Tibial nerve (tissue), 3 donors: Measurements from ENCODE around the gene STUM.

Experiments
- POLR2A ChIP-seq, 2 donors: fragments of 450-650 bp; IDR thresholded peaks; one replicate each; pipeline ENCODE4 v1.6.1; 2017; ENCODE audit warnings: antibody characterized with exemption in 2 of 2, mild to moderate bottlenecking in 2 of 2, moderate library complexity in 2 of 2
- TF ChIP-seq, protein P1 (sequence below), 5 experiments: fragments of 200-600 bp in 3 of 5; fragments of 450-650 bp in 2 of 5; sonication (generic) in 3 of 5; IDR thresholded peaks; one replicate each; pipeline ENCODE4 v1.5.1; 2016 to 2019; ENCODE audit warnings: antibody characterized with exemption in 5 of 5, mild to moderate bottlenecking in 3 of 5, moderate library complexity in 2 of 5

DNA sequence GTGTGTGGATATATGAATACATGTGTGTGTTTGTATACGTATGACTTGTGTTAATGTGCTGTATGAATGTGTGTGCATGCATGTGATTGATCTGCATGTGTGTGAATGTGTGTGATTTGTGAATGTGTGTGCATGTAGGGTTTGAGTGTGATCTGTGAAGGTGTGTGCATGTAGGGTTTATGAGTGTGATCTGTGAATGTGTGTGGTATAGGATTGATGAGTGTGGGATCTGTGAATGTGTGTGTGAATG is 88.2 kb downstream of the STUM start:
- TF ChIP-seq, protein P1, sequence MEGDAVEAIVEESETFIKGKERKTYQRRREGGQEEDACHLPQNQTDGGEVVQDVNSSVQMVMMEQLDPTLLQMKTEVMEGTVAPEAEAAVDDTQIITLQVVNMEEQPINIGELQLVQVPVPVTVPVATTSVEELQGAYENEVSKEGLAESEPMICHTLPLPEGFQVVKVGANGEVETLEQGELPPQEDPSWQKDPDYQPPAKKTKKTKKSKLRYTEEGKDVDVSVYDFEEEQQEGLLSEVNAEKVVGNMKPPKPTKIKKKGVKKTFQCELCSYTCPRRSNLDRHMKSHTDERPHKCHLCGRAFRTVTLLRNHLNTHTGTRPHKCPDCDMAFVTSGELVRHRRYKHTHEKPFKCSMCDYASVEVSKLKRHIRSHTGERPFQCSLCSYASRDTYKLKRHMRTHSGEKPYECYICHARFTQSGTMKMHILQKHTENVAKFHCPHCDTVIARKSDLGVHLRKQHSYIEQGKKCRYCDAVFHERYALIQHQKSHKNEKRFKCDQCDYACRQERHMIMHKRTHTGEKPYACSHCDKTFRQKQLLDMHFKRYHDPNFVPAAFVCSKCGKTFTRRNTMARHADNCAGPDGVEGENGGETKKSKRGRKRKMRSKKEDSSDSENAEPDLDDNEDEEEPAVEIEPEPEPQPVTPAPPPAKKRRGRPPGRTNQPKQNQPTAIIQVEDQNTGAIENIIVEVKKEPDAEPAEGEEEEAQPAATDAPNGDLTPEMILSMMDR (IDR thresholded peaks at IDR 0.05) = no peak
- no peak for TF ChIP-seq POLR2A (IDR thresholded peaks at IDR 0.05)
